H1 (cell line): ENCODE data around the gene S1PR1. TPM values are rescaled to one million over a fixed set of nuclear protein-coding genes. Genes with fewer than 3 reads are reported as not detected.

Experiments used
- CTCF ChIA-PET: fragments of 300-600 bp; sonication (Branson Sonifier 250); formaldehyde crosslinking; loops from one replicate; lab custom pipeline; 2021; ENCODE audit not compliant: partially characterized antibody; lab: Charles Lee
- POLR2A ChIA-PET: fragments of 300-600 bp; sonication (Branson Sonifier 250); formaldehyde crosslinking; loops from one replicate; lab custom pipeline; 2021; ENCODE audit warnings: inconsistent platforms; ENCODE audit not compliant: partially characterized antibody; lab: Charles Lee
- DNase-seq, 2 experiments: peaks; one replicate each; pipeline versions ENCODE4 v3.0.0 to v3.0.0-alpha.2; 2010 to 2022; ENCODE audit warnings: low spot score in 2 of 2, low read depth in 1 of 2, mixed read lengths in 1 of 2
- FAIRE-seq: peaks from 2 replicates; lab custom pipeline; 2011; peaks lifted over from hg19 to GRCh38; lab: Jason Lieb, UNC
- H2AFZ ChIP-seq: 2 replicates; pipeline ENCODE4 v1.8.1; 2012; ENCODE audit warnings: low read length, inconsistent platforms
- H2AK5ac ChIP-seq: 2 replicates; pipeline ENCODE4 v1.6.1; 2013; ENCODE audit warnings: low read depth, low read length
- H2BK120ac ChIP-seq: replicated peaks from 2 replicates; pipeline ENCODE3; 2013; ENCODE audit warnings: low read depth, low read length, inconsistent platforms
- H2BK12ac ChIP-seq: 2 replicates; pipeline ENCODE4 v1.6.1; 2013; ENCODE audit warnings: low read depth, low read length
- H2BK15ac ChIP-seq: 2 replicates; pipeline ENCODE4 v1.6.1; 2013; ENCODE audit warnings: low read length
- H2BK20ac ChIP-seq: 2 replicates; pipeline ENCODE4 v1.6.1; 2013; ENCODE audit warnings: low read length
- H2BK5ac ChIP-seq: 2 replicates; pipeline ENCODE4 v1.6.1; 2013; ENCODE audit warnings: low read depth, low read length
- H3K14ac ChIP-seq: 2 replicates; pipeline ENCODE4 v1.6.1; 2013; ENCODE audit warnings: inconsistent platforms; ENCODE audit not compliant: insufficient read length
- H3K18ac ChIP-seq: 2 replicates; pipeline ENCODE4 v1.6.1; 2013; ENCODE audit warnings: low read length; ENCODE audit errors: extremely low read depth
- H3K23ac ChIP-seq: 2 replicates; pipeline ENCODE4 v1.6.1; 2013; ENCODE audit warnings: inconsistent platforms; ENCODE audit not compliant: insufficient read length
- H3K23me2 ChIP-seq: 2 replicates; pipeline ENCODE4 v1.6.1; 2013; ENCODE audit warnings: low read depth, low read length
- H3K27ac ChIP-seq: 2 replicates; pipeline ENCODE4 v1.6.1; 2011; ENCODE audit warnings: low read depth, low read length, inconsistent platforms
- H3K27me3 ChIP-seq, 4 experiments: replicated peaks in 1 of 4; 1 replicate in 1 of 4; 2 replicates in 3 of 4; pipeline versions ENCODE4 v1.6.1 to v1.8.1; 2011 to 2013; ENCODE audit warnings: low read length in 3 of 4, mild to moderate bottlenecking in 3 of 4, inconsistent platforms in 2 of 4, mixed read lengths in 2 of 4, moderate library complexity in 1 of 4; ENCODE audit not compliant: control insufficient read depth in 3 of 4, insufficient read depth in 3 of 4; ENCODE audit errors: extremely low read depth in 1 of 4
- H3K36me3 ChIP-seq, 4 experiments: 2 replicates each; pipeline versions ENCODE4 v1.6.1 to v1.8.1; 2011 to 2013; ENCODE audit warnings: mild to moderate bottlenecking in 4 of 4, low read length in 3 of 4, moderate library complexity in 2 of 4, control low read depth in 1 of 4, inconsistent platforms in 1 of 4; ENCODE audit not compliant: insufficient read depth in 4 of 4, control insufficient read depth in 2 of 4
- H3K4ac ChIP-seq: replicated peaks from 2 replicates; pipeline ENCODE3; 2013; ENCODE audit warnings: low read length, low read depth, mixed read lengths, inconsistent platforms; ENCODE audit not compliant: insufficient read length
- H3K4me1 ChIP-seq, 4 experiments: replicated peaks in 1 of 4; 1 replicate in 1 of 4; 2 replicates in 3 of 4; pipeline versions ENCODE4 v1.6.1 to v1.8.1; 2011 to 2013; ENCODE audit warnings: low read length in 3 of 4, inconsistent platforms in 2 of 4, mixed read lengths in 1 of 4; ENCODE audit not compliant: insufficient read depth in 4 of 4, control insufficient read depth in 3 of 4
- H3K4me2 ChIP-seq, 2 experiments: 2 replicates each; pipeline versions ENCODE4 v1.6.1 to v1.8.1; 2011 to 2013; ENCODE audit warnings: low read depth in 2 of 2, low read length in 2 of 2, control low read depth in 1 of 2, inconsistent platforms in 1 of 2, mild to moderate bottlenecking in 1 of 2; ENCODE audit not compliant: insufficient read depth in 1 of 2
- H3K4me3 ChIP-seq, 4 experiments: fragments of 200-600, 300-600 bp in 1 of 4; sonication (generic), shearing (Covaris generic), sonication (Bioruptor Twin) in 1 of 4; 2 replicates each; pipeline versions ENCODE4 v1.5.1 to v1.8.1; 2011 to 2016; ENCODE audit warnings: low read length in 4 of 4, low read depth in 3 of 4, control low read depth in 2 of 4, inconsistent platforms in 2 of 4, mild to moderate bottlenecking in 2 of 4, mixed read lengths in 1 of 4, moderate library complexity in 1 of 4; ENCODE audit not compliant: insufficient read depth in 2 of 4; ENCODE audit errors: extremely low read depth in 1 of 4
- H3K56ac ChIP-seq: replicated peaks from 2 replicates; pipeline ENCODE3; 2013; ENCODE audit warnings: low read depth, mild to moderate bottlenecking, mixed read lengths, low read length, inconsistent platforms; ENCODE audit not compliant: insufficient read length
- H3K79me1 ChIP-seq: 2 replicates; pipeline ENCODE4 v1.6.1; 2013; ENCODE audit warnings: low read depth, low read length, control low read depth
- H3K79me2 ChIP-seq, 2 experiments: 2 replicates each; pipeline versions ENCODE4 v1.6.1 to v1.8.1; 2012 to 2013; ENCODE audit warnings: low read length in 2 of 2, mild to moderate bottlenecking in 2 of 2, inconsistent platforms in 1 of 2; ENCODE audit not compliant: insufficient read depth in 2 of 2, control insufficient read depth in 1 of 2
- H3K9ac ChIP-seq, 4 experiments: replicated peaks in 1 of 4; 1 replicate in 1 of 4; 2 replicates in 3 of 4; pipeline versions ENCODE4 v1.6.1 to v1.8.1; 2011 to 2013; ENCODE audit warnings: low read depth in 3 of 4, low read length in 3 of 4, control low read depth in 2 of 4, mild to moderate bottlenecking in 2 of 4, moderate library complexity in 2 of 4, inconsistent platforms in 1 of 4; ENCODE audit errors: extremely low read depth in 1 of 4
- H3K9me3 ChIP-seq, 2 experiments: 2 replicates each; pipeline versions ENCODE4 v1.6.1 to v1.8.1; 2012 to 2013; ENCODE audit warnings: mild to moderate bottlenecking in 2 of 2, moderate library complexity in 2 of 2, control low read depth in 1 of 2, inconsistent platforms in 1 of 2, low read depth in 1 of 2, low read length in 1 of 2, mixed read lengths in 1 of 2; ENCODE audit not compliant: insufficient read depth in 2 of 2
- H4K20me1 ChIP-seq, 2 experiments: replicated peaks in 1 of 2; 2 replicates each; pipeline versions ENCODE3 to v1.8.1; 2011 to 2013; ENCODE audit warnings: inconsistent platforms in 2 of 2, low read length in 2 of 2, mild to moderate bottlenecking in 1 of 2; ENCODE audit not compliant: insufficient read depth in 2 of 2, control insufficient read depth in 1 of 2
- H4K5ac ChIP-seq: 2 replicates; pipeline ENCODE4 v1.6.1; 2013; ENCODE audit warnings: low read length, low read depth, mixed read lengths, inconsistent platforms; ENCODE audit not compliant: insufficient read length
- H4K8ac ChIP-seq: 2 replicates; pipeline ENCODE4 v1.8.0; 2013; ENCODE audit warnings: mild to moderate bottlenecking, moderate library complexity, low read length, inconsistent platforms; ENCODE audit not compliant: insufficient read depth; ENCODE audit errors: extremely low read depth
- H4K91ac ChIP-seq: replicated peaks from 2 replicates; pipeline ENCODE3; 2013; ENCODE audit warnings: low read length, mixed read lengths, inconsistent platforms; ENCODE audit not compliant: insufficient read length
- CEBPB ChIP-seq: IDR thresholded peaks from 2 replicates; pipeline ENCODE4 v1.6.1; 2012; ENCODE audit warnings: low read depth, low read length
- CHD2 ChIP-seq: IDR thresholded peaks from 2 replicates; pipeline ENCODE4 v1.6.1; 2012; ENCODE audit warnings: low read length, improper control_type of control experiment
- EP300 ChIP-seq, 2 experiments: IDR thresholded peaks; 1 replicate in 1 of 2; 2 replicates in 1 of 2; pipeline ENCODE4 v1.6.1; 2011 to 2012; ENCODE audit warnings: low read depth in 2 of 2, low read length in 2 of 2, mild to moderate bottlenecking in 2 of 2, borderline replicate concordance in 1 of 2, inconsistent platforms in 1 of 2, moderate library complexity in 1 of 2
- GABPA ChIP-seq: IDR thresholded peaks from 2 replicates; pipeline ENCODE4 v1.6.1; 2011; ENCODE audit warnings: mild to moderate bottlenecking, low read length, moderate library complexity, borderline replicate concordance; ENCODE audit not compliant: insufficient read depth
- GTF2F1 ChIP-seq: IDR thresholded peaks from 2 replicates; pipeline ENCODE4 v1.6.1; 2012; ENCODE audit warnings: low read depth, low read length, improper control_type of control experiment, borderline replicate concordance
- HDAC6 ChIP-seq: IDR thresholded peaks from one replicate; pipeline ENCODE4 v1.7.1; 2012; ENCODE audit warnings: low read depth, mild to moderate bottlenecking, inconsistent platforms, low read length, moderate library complexity
- PHF8 ChIP-seq: fragments of 200-600 bp; sonication (generic); conservative IDR thresholded peaks from 2 replicates; pipeline ENCODE4 v1.7.1; 2012; ENCODE audit warnings: low read depth, mild to moderate bottlenecking, inconsistent platforms, low read length, moderate library complexity
- POU5F1 ChIP-seq: IDR thresholded peaks from 2 replicates; pipeline ENCODE4 v1.6.1; 2011; ENCODE audit warnings: low read depth, mild to moderate bottlenecking, low read length, moderate library complexity
- RAD21 ChIP-seq, 2 experiments: IDR thresholded peaks in 1 of 2; conservative IDR thresholded peaks in 1 of 2; 2 replicates each; pipeline ENCODE4 v1.6.1; 2011; ENCODE audit warnings: low read depth in 2 of 2, low read length in 2 of 2, improper control_type of control experiment in 1 of 2, inconsistent platforms in 1 of 2, mild to moderate bottlenecking in 1 of 2, moderate library complexity in 1 of 2
- RXRA ChIP-seq: IDR thresholded peaks from 2 replicates; pipeline ENCODE4 v1.6.1; 2011; ENCODE audit warnings: low read depth, mild to moderate bottlenecking, low read length, moderate library complexity; ENCODE audit not compliant: insufficient read depth
- SAP30 ChIP-seq: fragments of 300-600 bp; sonication (generic); IDR thresholded peaks from 2 replicates; pipeline ENCODE4 v1.7.1; 2012; ENCODE audit warnings: low read length, moderate library complexity, mild to moderate bottlenecking, inconsistent platforms; ENCODE audit not compliant: insufficient read depth, insufficient replicate concordance
- SIRT6 ChIP-seq: IDR thresholded peaks from one replicate; pipeline ENCODE4 v1.7.1; 2012; ENCODE audit warnings: low read length, inconsistent platforms
- SP2 ChIP-seq: IDR thresholded peaks from 2 replicates; pipeline ENCODE4 v1.6.1; 2012; ENCODE audit warnings: mild to moderate bottlenecking, low read length, inconsistent platforms
- SP4 ChIP-seq: IDR thresholded peaks from 2 replicates; pipeline ENCODE4 v1.6.1; 2012; ENCODE audit warnings: low read length, inconsistent platforms
- SUZ12 ChIP-seq: fragments of 200-600 bp; sonication (generic); IDR thresholded peaks from 2 replicates; pipeline ENCODE4 v1.6.1; 2012; ENCODE audit warnings: mild to moderate bottlenecking, inconsistent platforms, low read length, moderate library complexity, mixed read lengths
- WGBS, 2 experiments: shearing (Covaris generic) in 1 of 2; methylation state at CpG; one replicate each; pipeline versions ENCODE4 v1.1.6 to v1.1.7; 2013 to 2015; ENCODE audit warnings: low lambda C conversion rate in 2 of 2, mixed read lengths in 2 of 2, inconsistent platforms in 1 of 2, low coverage in 1 of 2, missing lambda C conversion rate in 1 of 2; ENCODE audit not compliant: insufficient replicate concordance in 2 of 2, insufficient coverage in 1 of 2, insufficient read length in 1 of 2; ENCODE audit errors: extremely low coverage in 1 of 2, missing lambda C conversion rate in 1 of 2; 5-methylcytosine and 5-hydroxymethylcytosine counted together
- polyA plus RNA-seq, 7 experiments: library from polyadenylated mRNA; depleted of rRNA in 3 of 7; stranded (reverse) in 5 of 7; unstranded in 2 of 7; fragments of >200 nt in 5 of 7; fragments of 200-250 nt in 2 of 7; gene quantifications; 1 replicate in 5 of 7; 2 replicates in 1 of 7; 4 replicates in 1 of 7; pipeline versions ENCODE4 v1.2.1 to v1.2.3, GENCODE V29; 2011 to 2013; ENCODE audit warnings: missing spikeins in 2 of 7, mixed read lengths in 2 of 7
- total RNA-seq: library from RNA; stranded (reverse); fragmentation: NEBNext Ultra II Directional; extraction: Animal tissue kit (Norgen Biotek cat#: 25700); gene quantifications from 2 replicates; pipeline ENCODE4 v1.2.1, GENCODE V29; 2021

The S1PR1 gene
- total and polyA plus RNA-seq, 2 of the 8 experiments (the other 6 are each of a cell fraction or from before 2014, with no cell fraction given) = 3.5 to 5.5 TPM

DNA sequence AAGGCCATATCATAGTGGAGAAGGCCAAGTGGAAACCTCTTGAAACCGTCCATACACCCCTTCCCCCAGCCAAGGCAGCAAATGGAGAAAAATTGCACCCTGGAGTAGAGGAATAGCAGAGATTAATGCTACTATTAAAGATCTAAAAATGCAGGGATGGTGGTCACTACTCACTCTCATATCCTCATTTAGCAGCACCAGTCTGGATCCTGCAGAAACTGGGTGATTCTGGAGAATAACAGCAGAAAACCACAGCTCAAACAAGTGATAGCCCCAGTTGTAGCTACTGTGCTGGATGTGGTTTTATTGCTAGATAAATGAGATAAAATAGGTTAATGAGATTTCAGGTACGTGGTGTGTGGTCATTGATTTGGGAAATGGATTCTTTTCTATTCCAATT is 30.3 kb downstream of the S1PR1 start:
- Histone ChIP-seq H2BK120ac (no peak overlapping the region), H4K5ac (no peak overlapping the region), H3K27me3 (no peaks in the 10 kb centered on the region), H3K27ac (no peak overlapping the region), H3K36me3 (no peaks in the 10 kb centered on the region), H2BK15ac (no peak overlapping the region), H3K23me2 (no peaks in the 10 kb centered on the region), H3K79me2 (no peaks in the 10 kb centered on the region), H2AK5ac (no peak overlapping the region), H2AFZ (no peak overlapping the region), H4K8ac (no peak overlapping the region), H3K79me1 (no peaks in the 10 kb centered on the region), H4K91ac (no peak overlapping the region), H3K4me1 (peaks cover 0 to 4% (median 0%) of the 10 kb centered on the region in 4 experiments; a peak in 1 of 7 replicates), H3K56ac (no peak overlapping the region), H3K23ac (no peak overlapping the region), H3K18ac (no peak overlapping the region), H3K4ac (no peak overlapping the region), H3K14ac (no peak overlapping the region), H3K4me3 (no peak overlapping the region), H4K20me1 (no peaks in the 10 kb centered on the region), H2BK5ac (no peak overlapping the region), H3K9me3 (peaks cover 0 to 4% of the 10 kb centered on the region in 2 experiments; a peak in 1 of 4 replicates), H2BK20ac (no peak overlapping the region), H3K9ac (no peak overlapping the region), H2BK12ac (no peak overlapping the region), H3K4me2 (no peak overlapping the region)
- no peak for DNase-seq
- ChIA-PET POLR2A (no interaction called here), CTCF (interaction anchor here (0.8 to 5.4 kb wide), 4 partner anchors 20 to 42 kb away, joined by 3 to 40 read pairs (median 4); no protein-coding TSS in a partner anchor)
- FAIRE-seq = no peak
- WGBS, 2 experiments = 87% methylated on average over 2 of the region's 2 CpGs; no CpG with 5 or more reads in 1 of the 2 experiments
- TF ChIP-seq SUZ12 (no peak), SIRT6 (no peak), RAD21 (IDR thresholded peaks at IDR 0.05 in 1 of 2, conservative IDR thresholded peaks at IDR 0.05 in 1 of 2; ENCODE audit: low read depth in 2 of 2, low read length in 2 of 2) (no peak), SP4 (no peak), GTF2F1 (no peak), RXRA (no peak), CHD2 (no peak), POU5F1 (no peak), SP2 (no peak), CEBPB (no peak), EP300 (IDR thresholded peaks at IDR 0.05; ENCODE audit: borderline replicate concordance in 1 of 2, low read depth in 2 of 2, low read length in 2 of 2) (no peak), SAP30 (no peak), PHF8 (no peak), HDAC6 (no peak), GABPA (no peak)
